GM18502 (cell line): ENCODE measurements around the gene WNT2B.
A peak's percentile ranks its signal among the peaks of the same experiment; 100 is the strongest.

ENCODE experiments used
- ATAC-seq: cut with Tn5 transposase; IDR thresholded peaks from one replicate; pipeline ENCODE4 v1.9.1; 2021; ENCODE audit warnings: mild to moderate bottlenecking; ENCODE audit not compliant: unreplicated experiment, poor library complexity

WNT2B gene

DNA sequence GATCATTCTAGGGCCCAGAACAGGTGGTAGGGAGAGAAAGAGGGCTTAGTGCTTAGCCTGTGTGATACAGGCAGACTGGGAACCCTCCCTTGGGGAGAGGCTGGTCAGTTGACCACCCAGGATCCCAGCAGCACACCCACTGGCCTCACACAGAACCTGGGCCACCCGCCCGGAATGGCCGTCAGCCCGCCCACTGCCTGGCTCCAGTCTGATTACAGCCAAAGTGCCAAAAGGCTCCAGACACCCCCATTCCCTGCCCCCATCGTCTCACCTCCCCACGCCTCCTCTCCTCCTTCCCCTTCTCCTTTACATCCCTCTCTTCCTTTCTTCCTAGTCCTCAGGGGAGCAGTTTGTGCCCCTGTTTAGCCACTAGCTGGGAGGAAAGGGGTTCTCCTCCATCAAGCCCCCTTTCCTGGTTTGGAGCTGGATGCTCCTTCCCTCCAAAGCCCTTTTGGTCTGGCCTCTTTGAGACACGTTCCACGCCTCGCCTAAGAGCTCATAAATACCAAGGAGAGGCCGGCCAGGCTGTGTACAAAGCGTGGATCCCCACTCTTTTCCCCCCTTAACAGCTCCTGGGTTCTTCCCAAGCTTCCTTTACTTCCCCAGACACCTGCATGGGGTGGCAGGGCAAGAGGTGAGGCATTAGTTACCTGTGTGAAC, 4.6 kb upstream of the WNT2B start:
- no peak for ATAC-seq

DNA sequence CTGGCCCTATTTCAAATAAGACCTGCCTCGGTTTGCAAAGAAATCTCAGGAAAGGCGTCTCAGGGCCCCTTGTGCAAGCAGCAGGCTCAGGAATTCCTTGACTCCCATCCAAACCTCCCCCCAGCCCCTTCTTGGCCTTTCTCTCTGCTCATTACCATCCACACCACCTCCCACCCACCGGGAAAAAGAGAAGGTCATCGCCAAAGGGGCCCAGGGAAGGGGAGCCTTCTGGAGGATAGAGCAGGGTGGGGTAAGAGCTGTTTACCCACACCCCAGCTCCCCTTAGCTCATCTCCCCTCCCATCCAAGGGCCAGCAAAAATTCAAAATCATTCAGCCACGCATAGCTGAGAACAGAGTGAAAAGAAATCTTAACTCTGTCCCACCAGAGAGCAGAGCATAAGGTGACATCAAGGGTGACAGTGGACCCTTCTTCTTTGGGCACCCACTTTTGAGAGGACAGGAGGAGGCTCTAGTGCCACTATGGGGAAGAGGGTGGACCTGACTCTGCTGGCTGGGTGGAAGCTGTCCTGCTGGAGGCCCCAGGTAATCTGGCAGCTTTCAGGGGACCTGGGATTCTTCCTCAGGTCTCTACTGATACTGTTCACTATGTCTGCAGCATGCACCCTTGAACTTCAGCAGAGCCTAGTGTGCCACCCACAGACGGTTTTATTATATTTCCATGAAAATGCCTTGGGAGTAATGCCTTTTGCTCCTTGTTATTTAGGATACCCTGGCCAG, 3.9 kb upstream of the WNT2B start:
- ATAC-seq = no peak

DNA sequence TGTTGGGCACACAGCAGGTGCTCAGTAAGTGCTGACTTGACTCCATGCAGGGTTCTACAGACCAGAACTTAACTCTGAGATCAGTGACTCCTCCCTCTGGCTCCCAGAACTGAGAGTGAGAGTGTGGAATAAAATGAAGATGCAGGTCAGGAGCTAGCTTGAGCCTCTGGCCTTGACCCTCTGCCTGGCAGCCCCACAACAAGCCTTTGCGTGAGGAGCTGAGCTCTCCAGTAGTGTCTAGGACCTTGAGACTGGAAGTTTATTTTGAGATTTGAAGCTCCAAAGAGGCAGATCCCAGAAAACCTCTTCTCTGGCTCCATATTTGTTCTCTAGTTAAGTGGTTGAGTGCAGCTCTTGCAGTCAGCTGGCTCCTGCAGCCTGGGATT, 3.4 kb upstream of the WNT2B start:
- no peak for ATAC-seq

DNA sequence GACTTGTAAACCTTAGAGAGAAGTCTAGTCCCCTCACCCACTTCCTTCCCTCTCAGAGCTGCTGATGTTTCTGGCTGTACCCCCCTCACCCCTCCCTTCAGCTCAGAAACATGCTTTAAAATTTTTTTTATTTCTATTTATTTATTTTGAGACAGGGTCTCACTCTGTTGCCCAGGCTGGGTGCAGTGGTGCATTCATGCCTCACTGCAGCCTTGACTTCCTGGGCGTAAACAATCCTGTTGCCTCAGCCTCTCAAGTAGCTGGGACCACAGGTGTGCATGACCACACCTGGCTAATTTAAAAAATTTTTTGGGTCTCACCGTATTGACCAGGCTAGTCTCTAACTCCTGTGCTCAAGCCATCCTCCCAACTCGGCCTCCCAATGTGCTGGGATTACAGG, 2.9 kb upstream of the WNT2B start:
- no peak for ATAC-seq

DNA sequence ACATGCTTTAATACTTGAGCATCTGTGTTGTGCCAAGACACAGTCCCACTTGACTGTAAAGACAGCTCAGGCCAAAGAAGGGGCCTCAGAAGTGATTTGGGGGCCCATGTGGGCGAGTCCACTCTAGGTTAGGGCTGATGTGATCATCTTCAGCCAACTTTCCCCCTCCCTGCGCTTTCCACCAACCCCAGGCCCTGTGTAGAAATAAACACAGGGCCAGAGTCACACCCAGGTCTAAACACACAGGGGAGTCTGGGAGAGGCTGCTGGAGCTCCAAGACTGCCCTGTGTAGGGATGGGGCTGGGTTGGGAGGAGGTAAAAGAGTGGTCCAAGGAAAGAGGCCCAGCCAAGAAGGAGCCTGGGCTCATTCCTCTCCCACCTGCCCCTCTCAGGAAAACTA, 2.5 kb upstream of the WNT2B start:
- no peak for ATAC-seq

DNA sequence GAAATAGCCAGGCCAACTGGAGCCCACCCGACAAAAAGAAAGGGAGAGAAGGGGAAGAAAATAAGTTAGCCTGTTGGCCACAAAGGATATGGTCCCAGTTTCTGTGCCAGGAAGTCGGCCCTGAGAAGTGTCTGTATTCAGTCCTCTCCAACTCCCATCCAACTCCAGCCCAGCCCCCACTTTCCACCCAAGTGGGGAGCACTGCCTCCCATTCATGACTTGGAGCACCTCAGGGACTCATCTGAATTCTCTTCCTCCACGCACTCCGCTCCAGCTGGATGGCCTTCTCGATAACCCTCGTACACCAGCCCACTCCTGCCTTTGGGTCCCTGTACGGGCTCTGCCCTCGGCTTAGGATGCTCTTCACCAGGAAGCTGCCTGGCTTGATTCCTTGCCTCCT, 2.0 kb upstream of the WNT2B start:
- ATAC-seq = no peak

DNA sequence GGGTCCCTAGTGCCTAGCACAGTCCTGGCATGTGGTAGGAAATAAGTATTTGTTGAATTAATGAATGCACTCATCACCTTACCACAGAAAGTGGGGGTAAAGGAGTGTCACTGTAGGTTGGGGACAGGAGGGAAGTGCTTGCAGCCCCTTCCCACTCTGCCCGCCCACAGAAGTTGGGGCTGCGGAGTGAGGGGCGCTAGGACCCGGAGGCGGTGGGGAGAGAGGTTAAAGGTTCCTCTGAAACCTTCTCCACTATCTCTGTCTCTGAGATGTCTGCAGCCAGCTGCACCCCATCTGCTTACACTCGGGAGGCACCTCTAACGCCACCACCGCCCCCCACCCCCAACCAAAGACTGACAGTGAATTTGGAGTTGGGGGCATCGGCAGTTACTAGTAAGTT, 1.4 kb upstream of the WNT2B start:
- ATAC-seq = no peak

DNA sequence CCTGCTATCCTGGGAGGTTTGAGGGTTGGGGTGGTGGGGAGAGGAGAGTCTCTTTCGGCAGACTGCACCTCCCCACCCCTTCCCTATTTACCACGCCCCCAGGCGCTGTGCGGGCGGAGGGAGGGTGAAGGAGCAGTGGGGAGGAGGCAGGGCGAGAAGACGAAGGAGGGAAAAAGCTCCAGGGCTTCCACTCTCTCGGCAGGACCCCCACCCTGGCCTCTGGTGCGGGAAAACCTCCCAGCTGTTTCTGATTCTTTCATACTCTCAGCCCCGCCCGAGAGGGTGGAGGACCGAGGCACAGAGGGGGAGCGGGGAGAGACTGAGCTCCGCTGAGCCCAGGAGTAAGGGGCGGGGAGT, 866 bp upstream of the WNT2B start:
- ATAC-seq = peak; percentile 17

DNA sequence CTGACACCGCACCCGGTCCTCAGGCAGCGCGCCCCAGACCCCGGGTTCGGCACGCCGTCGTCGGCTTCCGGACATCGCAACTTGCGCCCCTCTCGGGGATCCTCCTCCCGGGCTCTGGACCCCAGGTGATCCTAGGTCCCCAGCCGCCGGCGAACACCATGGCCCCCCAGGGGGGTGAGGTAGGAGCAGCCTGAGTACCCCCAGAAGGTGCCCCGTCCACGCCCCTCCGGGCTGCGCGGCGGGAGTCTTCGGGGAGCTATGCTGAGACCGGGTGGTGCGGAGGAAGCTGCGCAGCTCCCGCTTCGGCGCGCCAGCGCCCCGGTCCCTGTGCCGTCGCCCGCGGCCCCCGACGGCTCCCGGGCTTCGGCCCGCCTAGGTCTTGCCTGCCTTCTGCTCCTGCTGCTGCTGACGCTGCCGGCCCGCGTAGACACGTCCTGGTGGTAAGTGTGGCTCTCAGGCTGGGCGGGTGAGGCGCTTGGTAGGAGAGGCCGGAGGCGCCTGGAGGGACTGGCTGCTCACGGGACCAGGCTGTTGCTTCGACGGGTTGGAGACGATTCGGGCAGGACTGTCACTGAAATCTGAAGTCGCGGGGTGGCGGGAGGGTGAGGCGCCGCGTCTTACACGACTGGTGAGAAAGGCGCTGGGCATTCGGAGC, 367 bp downstream of the WNT2B start:
- ATAC-seq = peak; percentile 21

DNA sequence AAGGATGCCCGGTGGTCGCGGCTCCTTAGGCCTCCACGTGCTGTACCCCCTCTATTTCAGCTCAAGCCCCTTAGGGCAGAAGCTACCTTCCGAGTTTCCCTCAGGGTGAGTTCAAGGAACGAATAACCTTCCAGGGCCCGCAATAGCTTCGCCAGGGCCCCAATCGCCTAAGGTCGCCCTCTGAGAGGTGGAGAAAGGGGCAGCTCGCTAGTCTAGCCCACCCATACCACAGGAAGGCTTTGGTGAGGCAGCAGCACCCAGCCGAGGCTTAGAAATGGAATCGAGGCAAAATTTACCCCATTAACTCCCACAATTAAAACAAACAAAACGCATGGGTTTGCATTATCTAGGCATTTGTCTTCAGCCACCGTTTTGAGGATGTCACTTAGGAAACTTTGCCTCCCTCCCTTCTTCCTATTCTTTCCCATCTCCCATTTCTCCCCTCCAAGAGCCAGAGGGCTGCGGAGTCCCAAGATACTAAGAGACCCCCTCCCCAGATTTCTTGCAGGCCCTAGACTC, 954 bp downstream of the WNT2B start:
- no peak for ATAC-seq

DNA sequence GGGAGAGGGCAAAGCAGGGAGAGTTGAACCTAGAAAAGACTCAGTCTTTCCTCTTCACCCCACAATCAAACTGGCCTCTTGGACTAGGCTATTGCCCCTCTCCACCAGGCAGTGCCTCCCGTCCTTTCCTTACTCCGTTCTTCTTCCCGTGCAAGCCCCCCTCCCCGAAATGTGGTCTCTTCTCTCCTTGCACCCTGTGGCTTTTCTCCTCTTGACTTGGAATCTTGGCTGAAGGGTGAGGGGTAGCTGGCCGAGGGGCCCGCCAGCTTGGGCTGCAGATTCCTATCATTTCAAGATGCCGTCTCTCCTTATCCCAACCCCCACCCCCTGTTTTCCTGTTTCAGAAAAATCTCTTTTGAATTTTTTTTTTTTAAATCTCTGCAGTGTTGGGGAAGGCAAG, 1.6 kb downstream of the WNT2B start:
- ATAC-seq = no peak

DNA sequence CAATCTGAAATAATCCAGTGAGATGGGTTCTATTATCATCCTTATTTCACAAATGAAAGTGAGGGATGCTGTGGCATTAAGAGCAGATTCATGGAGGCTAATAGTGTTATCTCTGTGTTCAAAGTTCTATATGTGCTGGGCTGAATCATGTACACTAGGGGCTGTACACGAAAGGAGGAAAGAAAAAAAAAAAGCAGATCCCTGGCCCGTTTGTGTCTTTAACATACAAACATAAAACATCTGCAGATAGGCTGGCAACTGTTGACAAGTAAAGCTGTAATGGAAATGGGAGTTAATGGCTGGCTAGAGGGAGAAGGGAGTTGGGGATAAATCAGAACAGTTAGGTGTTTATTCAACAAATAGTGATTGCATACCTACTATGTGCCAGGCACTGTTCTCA, 3.1 kb downstream of the WNT2B start:
- ATAC-seq = no peak

DNA sequence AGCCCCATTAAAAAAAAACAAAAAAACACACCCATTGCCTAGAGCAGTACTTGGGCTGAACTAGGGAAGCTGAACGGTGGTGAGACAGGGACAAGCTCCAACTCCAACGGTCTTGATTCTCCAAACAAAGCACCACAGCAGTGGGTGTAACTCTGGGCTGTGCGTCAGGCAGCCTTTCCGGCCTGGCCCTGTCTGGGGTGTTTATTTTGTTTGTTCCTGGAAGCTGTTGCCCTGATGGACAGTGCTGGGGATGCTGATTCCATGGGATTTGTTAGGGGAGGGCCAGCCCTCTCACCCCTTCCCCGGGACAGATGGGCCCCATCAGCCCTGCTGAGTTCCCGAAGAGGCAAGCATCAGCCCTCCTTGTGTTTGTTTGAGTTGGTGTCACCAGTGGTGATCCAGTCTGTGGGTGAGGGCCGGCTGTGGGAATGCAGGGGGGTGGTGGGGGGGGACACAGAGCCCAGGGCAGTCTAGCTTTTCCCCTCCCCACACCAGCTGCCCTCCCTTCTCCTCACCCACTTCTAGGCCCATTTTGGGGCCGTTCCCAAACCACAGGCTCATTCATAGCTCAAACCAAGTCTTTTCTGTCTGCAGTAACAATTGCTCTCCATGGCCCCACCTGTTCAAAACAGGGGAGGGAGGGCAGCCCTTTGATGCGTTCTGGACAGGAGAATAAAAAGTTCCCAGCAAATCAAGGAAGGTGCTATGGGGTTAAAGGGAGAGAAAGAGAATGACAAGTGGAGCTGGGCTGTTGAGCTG, 4.5 kb downstream of the WNT2B start:
- no peak for ATAC-seq

DNA sequence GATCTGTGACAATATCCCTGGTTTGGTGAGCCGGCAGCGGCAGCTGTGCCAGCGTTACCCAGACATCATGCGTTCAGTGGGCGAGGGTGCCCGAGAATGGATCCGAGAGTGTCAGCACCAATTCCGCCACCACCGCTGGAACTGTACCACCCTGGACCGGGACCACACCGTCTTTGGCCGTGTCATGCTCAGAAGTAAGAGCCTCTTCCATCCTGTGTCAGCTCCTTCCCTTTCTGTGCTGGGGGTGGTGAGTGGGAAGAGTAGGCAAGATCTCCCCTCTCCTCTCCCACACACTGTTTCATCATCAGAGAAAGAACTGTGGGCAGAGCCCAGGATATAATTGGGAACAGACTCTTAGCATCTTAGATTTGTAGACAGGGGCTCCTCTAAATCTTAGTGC, 6.1 kb downstream of the WNT2B start:
- ATAC-seq = no peak

DNA sequence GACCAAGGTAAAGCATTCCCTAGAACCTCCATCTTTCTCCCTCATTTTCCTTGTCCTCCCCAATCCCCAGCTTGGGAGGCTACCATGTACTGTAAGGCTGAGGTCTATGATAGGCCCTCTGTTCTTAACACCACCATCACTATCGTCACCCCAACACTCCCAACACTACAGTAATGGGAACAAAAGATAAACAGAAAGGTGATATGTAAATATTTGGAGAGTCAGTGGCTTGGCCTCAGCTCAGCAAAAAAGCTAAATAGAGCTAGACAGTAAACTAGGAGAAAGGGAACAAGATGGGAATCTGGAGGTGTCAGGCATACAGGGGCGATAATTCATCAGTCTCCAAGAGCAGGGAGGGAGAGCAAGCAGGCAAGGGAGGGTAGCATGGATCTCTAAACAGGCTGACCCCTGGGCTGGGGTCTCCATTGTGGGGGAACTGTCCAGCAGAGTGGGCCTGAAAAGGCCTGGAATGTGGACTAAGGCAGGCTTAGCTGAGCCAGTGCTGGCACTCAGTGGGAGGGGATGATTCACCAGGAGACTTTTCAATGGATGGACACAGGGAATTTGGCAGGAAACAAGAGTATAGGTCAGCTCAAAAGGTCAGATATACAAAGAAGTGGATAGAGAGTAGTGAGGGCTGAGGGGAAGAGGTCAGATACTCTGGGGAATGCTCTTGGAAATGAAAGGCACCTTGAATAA, 6.7 kb downstream of the WNT2B start:
- ATAC-seq = no peak

DNA sequence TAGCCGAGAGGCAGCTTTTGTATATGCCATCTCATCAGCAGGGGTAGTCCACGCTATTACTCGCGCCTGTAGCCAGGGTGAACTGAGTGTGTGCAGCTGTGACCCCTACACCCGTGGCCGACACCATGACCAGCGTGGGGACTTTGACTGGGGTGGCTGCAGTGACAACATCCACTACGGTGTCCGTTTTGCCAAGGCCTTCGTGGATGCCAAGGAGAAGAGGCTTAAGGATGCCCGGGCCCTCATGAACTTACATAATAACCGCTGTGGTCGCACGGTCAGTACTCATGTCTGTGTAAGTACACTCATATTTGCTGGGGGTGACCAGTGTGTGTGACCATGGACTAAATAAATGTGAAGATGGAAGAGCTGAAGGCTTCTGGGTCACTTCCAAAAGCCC, 7.4 kb downstream of the WNT2B start:
- ATAC-seq = no peak

DNA sequence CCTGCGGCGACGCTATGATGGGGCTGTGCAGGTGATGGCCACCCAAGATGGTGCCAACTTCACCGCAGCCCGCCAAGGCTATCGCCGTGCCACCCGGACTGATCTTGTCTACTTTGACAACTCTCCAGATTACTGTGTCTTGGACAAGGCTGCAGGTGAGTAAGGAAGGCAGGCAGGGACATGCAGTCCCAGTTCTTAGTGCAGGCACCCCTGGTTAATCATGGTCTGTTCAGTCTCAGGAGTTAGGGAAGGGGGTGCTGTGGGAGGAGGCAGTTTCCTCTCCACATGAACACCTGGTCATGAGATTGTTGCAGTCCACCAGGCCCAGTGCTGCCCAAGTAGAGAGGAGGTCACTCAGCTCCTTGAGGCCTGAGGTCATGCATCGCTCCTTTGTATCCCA, 8.5 kb downstream of the WNT2B start:
- no peak for ATAC-seq

DNA sequence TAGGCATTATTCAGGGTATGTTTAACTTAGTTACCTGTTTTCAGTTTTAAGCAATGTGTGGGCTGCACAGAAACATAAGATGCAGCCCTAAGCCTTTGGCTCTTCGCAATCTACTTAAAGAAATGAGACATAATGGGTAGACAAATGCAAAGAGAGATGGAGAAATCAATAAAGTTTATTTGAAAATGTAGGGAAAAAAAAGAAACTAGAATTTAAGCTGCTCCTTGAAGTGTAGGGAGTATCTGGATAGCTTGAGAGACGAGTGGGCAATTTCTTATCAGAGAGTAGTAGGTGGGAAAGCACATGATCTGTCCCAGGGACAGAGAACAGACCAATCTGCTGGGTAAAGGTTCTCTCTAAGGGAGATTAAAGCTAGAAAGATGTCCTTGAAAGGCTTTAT, 8.9 kb downstream of the WNT2B start:
- no peak for ATAC-seq

DNA sequence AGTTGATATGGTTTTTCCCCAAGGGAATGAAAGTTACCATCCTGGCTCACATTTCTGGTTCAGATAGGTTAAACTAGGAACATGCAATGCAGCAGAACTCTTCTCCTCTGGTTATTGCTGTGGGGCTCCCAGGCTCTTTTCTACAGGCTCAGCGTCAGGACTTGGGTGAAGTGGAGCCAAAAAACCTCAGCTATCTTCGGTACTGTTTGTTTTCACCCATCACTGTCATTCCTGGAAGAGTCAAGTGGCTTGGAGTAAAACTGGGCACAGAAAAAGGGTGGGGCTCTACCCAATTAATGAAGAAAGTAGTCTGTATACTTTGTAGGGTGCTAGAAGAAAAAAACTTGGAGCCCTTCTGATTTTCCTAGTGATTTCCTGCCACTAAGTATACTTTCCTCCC, 9.4 kb downstream of the WNT2B start:
- no peak for ATAC-seq

DNA sequence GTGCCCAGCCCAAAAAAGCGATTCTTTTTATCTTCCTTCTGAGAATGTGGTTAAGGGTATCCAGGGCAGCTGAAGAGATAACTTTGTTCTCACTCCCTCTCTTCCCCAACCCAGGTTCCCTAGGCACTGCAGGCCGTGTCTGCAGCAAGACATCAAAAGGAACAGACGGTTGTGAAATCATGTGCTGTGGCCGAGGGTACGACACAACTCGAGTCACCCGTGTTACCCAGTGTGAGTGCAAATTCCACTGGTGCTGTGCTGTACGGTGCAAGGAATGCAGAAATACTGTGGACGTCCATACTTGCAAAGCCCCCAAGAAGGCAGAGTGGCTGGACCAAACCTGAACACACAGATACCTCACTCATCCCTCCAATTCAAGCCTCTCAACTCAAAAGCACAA, 11.4 kb downstream of the WNT2B start:
- ATAC-seq = no peak
